ENCODE results near the gene TMEM214.

TMEM214 gene

DNA sequence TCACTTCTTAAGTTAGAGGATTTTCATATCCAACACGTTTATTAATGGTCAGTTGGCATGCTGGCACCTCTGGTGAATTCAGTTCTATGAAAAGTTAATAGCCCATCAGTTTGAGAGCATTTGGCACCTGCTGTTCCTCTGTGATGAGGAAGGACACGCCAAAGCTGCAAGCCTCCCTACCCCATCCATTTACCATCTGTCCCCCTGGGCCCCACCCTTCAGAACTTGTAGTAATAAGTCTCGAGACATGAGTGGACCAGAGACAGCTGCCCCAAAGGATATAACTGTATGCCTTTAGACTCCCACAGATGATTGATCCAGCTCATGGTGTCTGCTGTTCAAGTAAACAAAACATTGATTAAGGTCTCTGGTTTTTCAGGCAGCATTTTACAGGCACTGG lies 32.4 kb downstream of the TMEM214 start:
- H3K27ac ChIP-seq (ENCODE audit: insufficient read depth, low read length, poor library complexity, severe bottlenecking): no peak overlapping the region
- no peaks in the 10 kb centered on the region for H3K9me3 ChIP-seq (ENCODE audit: control insufficient read depth, low read length)
- no peak overlapping the region for H3K4me3 ChIP-seq (ENCODE audit: insufficient read depth, low read depth, low read length, poor library complexity, severe bottlenecking)
- DNase-seq: no peak
- peaks cover 16% of the 10 kb centered on the region for H3K36me3 ChIP-seq (ENCODE audit: control insufficient read depth, insufficient read depth, low read length)
- H3K4me1 ChIP-seq (ENCODE audit: control insufficient read depth, insufficient read depth, low read length, poor library complexity, severe bottlenecking): peaks cover 6% of the 10 kb centered on the region
- H3K27me3 ChIP-seq (replicated peaks; ENCODE audit: control insufficient read depth, insufficient read depth, low read length, poor library complexity, severe bottlenecking): no peaks in the 10 kb centered on the region

DNA sequence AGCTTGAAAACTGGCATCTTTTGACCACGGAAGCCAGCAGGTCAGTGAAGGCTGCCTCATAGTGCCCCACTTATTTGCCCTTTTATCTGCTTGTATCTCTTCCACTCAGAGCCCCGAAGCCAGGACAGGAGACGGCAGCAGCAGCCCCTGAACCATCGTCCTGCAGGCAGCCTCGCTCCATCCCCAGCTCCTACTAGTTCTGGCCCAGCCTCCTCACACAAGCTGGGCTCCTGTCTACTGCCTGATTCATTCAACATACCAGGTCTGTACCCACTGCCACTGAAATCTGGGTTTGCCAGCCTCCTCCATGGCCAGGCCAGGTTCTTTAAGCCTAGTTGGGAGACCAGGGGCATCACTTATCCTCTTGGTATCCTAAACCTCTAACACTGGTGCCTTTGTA lies 34.6 kb downstream of the TMEM214 start:
- H3K36me3 ChIP-seq (ENCODE audit: control insufficient read depth, insufficient read depth, low read length): peaks cover 16% of the 10 kb centered on the region
- no peaks in the 10 kb centered on the region for H3K9me3 ChIP-seq (ENCODE audit: control insufficient read depth, low read length)
- peaks cover 20% of the 10 kb centered on the region for H3K4me1 ChIP-seq (ENCODE audit: control insufficient read depth, insufficient read depth, low read length, poor library complexity, severe bottlenecking)
- no peak overlapping the region for H3K4me3 ChIP-seq (ENCODE audit: insufficient read depth, low read depth, low read length, poor library complexity, severe bottlenecking)
- H3K27me3 ChIP-seq (replicated peaks; ENCODE audit: control insufficient read depth, insufficient read depth, low read length, poor library complexity, severe bottlenecking): no peaks in the 10 kb centered on the region
- DNase-seq: no peak
- H3K27ac ChIP-seq (ENCODE audit: insufficient read depth, low read length, poor library complexity, severe bottlenecking): no peak overlapping the region

DNA sequence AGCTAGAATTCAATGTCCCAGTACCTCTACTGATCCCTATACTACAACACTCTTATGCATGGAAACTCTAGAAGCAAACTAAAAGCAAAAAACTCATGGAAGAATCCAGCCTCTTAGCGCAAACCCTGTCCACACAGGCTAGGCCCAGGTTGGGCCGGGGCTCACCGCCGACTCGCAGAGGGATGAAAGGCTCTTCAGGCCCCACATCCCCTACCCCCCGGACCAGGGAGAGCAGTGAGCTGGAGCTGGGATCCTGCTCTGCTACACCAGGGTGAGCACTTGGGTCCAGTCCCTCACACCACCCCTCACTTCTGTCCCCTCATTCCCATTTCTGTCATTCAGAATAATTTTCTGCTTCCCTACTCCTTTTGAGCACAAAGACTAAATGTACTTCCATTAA lies 36.7 kb downstream of the TMEM214 start:
- DNase-seq: no peak
- Histone ChIP-seq H3K4me3 (ENCODE audit: insufficient read depth, low read depth, low read length, poor library complexity, severe bottlenecking) (no peak overlapping the region), H3K27me3 (replicated peaks; ENCODE audit: control insufficient read depth, insufficient read depth, low read length, poor library complexity, severe bottlenecking) (no peaks in the 10 kb centered on the region), H3K27ac (ENCODE audit: insufficient read depth, low read length, poor library complexity, severe bottlenecking) (no peak overlapping the region), H3K9me3 (ENCODE audit: control insufficient read depth, low read length) (no peaks in the 10 kb centered on the region), H3K4me1 (ENCODE audit: control insufficient read depth, insufficient read depth, low read length, poor library complexity, severe bottlenecking) (peaks cover 21% of the 10 kb centered on the region), H3K36me3 (ENCODE audit: control insufficient read depth, insufficient read depth, low read length) (peaks cover 16% of the 10 kb centered on the region)

- Histone ChIP-seq H3K27me3 (replicated peaks; ENCODE audit: control insufficient read depth, insufficient read depth, low read length, poor library complexity, severe bottlenecking) (no peaks in the 10 kb centered on the region), H3K4me1 (ENCODE audit: control insufficient read depth, insufficient read depth, low read length, poor library complexity, severe bottlenecking) (peaks cover 27% of the 10 kb centered on the region), H3K9me3 (ENCODE audit: control insufficient read depth, low read length) (no peaks in the 10 kb centered on the region), H3K36me3 (ENCODE audit: control insufficient read depth, insufficient read depth, low read length) (peaks cover 16% of the 10 kb centered on the region), H3K4me3 (ENCODE audit: insufficient read depth, low read depth, low read length, poor library complexity, severe bottlenecking) (peak overlapping the region; percentile 77), H3K27ac (ENCODE audit: insufficient read depth, low read length, poor library complexity, severe bottlenecking) (peak overlapping the region; percentile 94)
- no peak for DNase-seq
Measured at GRCh38 chr2:27069961-27070618, 37.3 kb downstream of the TMEM214 start.

DNA sequence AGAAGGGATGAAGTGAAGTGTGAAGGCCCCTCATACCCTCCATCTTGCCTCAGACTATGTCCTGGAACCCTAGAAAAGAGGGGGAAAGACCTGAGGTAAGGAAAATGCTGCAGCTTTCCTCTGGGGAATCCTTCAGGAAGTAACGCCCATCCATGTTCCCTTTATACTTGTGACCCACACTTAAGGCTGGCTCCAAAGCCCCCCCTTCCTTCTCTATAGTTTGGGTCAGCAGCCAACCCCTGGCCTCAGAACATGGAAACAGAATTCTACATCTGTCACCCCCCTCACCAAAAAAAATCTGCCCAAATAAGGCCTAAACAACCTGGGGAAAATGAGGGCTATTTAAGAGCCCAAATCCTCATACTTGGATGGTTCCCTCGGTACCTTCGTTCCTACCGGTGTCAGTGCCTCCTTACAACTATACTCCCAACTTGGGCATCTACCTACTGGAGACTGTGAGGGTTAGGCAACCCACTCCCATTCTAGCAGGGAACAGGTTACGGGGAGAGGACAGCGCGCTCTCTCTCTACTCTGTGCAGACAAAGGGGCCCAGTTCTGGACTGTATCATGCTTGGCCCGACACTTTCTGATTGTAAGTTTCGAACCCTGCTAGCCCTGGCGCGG lies 38.0 kb downstream of the TMEM214 start:
- Histone ChIP-seq H3K27ac (ENCODE audit: insufficient read depth, low read length, poor library complexity, severe bottlenecking) (peak overlapping the region; percentile 94), H3K36me3 (ENCODE audit: control insufficient read depth, insufficient read depth, low read length) (peaks cover 16% of the 10 kb centered on the region), H3K27me3 (replicated peaks; ENCODE audit: control insufficient read depth, insufficient read depth, low read length, poor library complexity, severe bottlenecking) (no peaks in the 10 kb centered on the region), H3K4me1 (ENCODE audit: control insufficient read depth, insufficient read depth, low read length, poor library complexity, severe bottlenecking) (peaks cover 31% of the 10 kb centered on the region), H3K4me3 (ENCODE audit: insufficient read depth, low read depth, low read length, poor library complexity, severe bottlenecking) (peak overlapping the region; percentile 77), H3K9me3 (ENCODE audit: control insufficient read depth, low read length) (no peaks in the 10 kb centered on the region)
- DNase-seq: no peak

- H3K27ac ChIP-seq (ENCODE audit: insufficient read depth, low read length, poor library complexity, severe bottlenecking): peak within 1 kb of the TSS; percentile 94
- no peaks in the 10 kb centered on the region for H3K27me3 ChIP-seq (replicated peaks; ENCODE audit: control insufficient read depth, insufficient read depth, low read length, poor library complexity, severe bottlenecking)
- DNase-seq: peak; percentile 79 to 85 (median 84)
- no peaks in the 10 kb centered on the region for H3K9me3 ChIP-seq (ENCODE audit: control insufficient read depth, low read length)
- H3K36me3 ChIP-seq (ENCODE audit: control insufficient read depth, insufficient read depth, low read length): peaks cover 16% of the 10 kb centered on the region
- peak within 1 kb of the TSS; percentile 77 for H3K4me3 ChIP-seq (ENCODE audit: insufficient read depth, low read depth, low read length, poor library complexity, severe bottlenecking)
- H3K4me1 ChIP-seq (ENCODE audit: control insufficient read depth, insufficient read depth, low read length, poor library complexity, severe bottlenecking): peaks cover 31% of the 10 kb centered on the region
Measured at GRCh38 chr2:27071277-27071989, 38.7 kb downstream of the TMEM214 start, which contains the start of gene OST4. Gene OST4 (minus strand): TSS chr2:27071654.

DNA sequence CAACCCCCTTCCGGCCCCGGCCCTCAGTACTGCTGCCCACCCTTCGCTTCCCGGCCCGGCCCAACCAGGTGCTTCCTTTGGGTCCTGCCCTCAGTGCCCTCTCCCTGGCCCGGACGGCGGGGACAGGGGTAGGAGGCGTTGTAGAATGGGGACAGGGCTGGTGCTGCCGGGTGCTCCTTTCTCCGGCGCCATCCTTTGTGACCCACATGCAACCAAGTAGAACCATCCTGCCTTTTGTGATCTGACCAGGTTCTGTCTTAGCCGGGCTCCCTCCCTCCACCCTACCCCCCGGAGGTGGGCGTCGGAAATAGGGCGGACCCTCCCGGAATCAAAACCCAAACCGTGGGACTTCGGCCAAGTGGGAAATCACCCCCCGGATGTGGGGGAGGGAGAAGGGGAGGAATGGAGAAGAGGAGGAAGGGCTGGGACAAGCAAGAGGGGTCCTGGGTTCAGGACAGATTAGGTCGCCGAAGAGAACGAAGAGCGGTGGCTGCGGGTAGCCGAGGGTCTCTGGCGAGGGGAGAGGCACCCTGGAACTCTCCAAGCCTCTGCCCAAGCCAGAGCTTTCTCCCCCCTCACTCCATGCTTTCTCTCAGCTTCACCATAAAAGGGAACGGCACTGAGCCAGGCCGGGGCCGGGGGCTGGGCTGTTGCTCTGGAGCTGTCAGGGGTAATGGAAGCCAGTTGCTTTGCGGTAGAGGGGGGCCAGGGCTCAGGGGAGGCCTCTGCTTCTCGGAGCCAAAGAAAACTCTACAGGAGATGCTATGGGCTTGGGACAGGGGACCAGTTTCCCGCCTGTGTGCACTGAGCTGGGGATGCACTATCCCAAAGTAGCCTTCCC lies 39.4 kb downstream of the TMEM214 start:
- H3K4me3 ChIP-seq (ENCODE audit: insufficient read depth, low read depth, low read length, poor library complexity, severe bottlenecking): peak overlapping the region; percentile 77
- H3K9me3 ChIP-seq (ENCODE audit: control insufficient read depth, low read length): no peaks in the 10 kb centered on the region
- peaks cover 31% of the 10 kb centered on the region for H3K4me1 ChIP-seq (ENCODE audit: control insufficient read depth, insufficient read depth, low read length, poor library complexity, severe bottlenecking)
- H3K36me3 ChIP-seq (ENCODE audit: control insufficient read depth, insufficient read depth, low read length): peaks cover 16% of the 10 kb centered on the region
- H3K27ac ChIP-seq (ENCODE audit: insufficient read depth, low read length, poor library complexity, severe bottlenecking): peak overlapping the region; percentile 94
- DNase-seq: peak in 1 of 3 donors; percentile 7
- H3K27me3 ChIP-seq (replicated peaks; ENCODE audit: control insufficient read depth, insufficient read depth, low read length, poor library complexity, severe bottlenecking): no peaks in the 10 kb centered on the region

DNA sequence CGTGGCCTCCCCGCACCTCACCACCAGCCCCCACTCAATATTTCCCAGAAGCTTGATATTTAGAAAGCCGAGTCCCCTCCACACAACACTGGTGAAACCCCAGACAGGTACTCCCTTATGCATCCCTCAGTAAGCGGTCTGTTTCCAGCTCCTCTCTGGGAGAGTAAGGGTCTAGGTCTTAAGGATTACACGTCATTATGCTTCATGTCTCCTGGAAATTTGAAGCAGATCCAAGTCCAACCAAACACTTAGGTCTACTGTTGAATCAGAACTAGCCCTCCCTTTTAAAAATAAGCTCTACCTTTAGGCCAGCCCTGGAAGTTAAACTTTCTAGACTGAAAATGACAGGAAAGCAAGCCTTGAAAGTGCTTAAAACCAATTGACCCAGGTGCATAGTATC lies 40.2 kb downstream of the TMEM214 start:
- peaks cover 10% of the 10 kb centered on the region for H3K36me3 ChIP-seq (ENCODE audit: control insufficient read depth, insufficient read depth, low read length)
- no peak overlapping the region for H3K27ac ChIP-seq (ENCODE audit: insufficient read depth, low read length, poor library complexity, severe bottlenecking)
- H3K27me3 ChIP-seq (replicated peaks; ENCODE audit: control insufficient read depth, insufficient read depth, low read length, poor library complexity, severe bottlenecking): no peaks in the 10 kb centered on the region
- H3K9me3 ChIP-seq (ENCODE audit: control insufficient read depth, low read length): no peaks in the 10 kb centered on the region
- H3K4me1 ChIP-seq (ENCODE audit: control insufficient read depth, insufficient read depth, low read length, poor library complexity, severe bottlenecking): peaks cover 31% of the 10 kb centered on the region
- no peak overlapping the region for H3K4me3 ChIP-seq (ENCODE audit: insufficient read depth, low read depth, low read length, poor library complexity, severe bottlenecking)
- no peak for DNase-seq

DNA sequence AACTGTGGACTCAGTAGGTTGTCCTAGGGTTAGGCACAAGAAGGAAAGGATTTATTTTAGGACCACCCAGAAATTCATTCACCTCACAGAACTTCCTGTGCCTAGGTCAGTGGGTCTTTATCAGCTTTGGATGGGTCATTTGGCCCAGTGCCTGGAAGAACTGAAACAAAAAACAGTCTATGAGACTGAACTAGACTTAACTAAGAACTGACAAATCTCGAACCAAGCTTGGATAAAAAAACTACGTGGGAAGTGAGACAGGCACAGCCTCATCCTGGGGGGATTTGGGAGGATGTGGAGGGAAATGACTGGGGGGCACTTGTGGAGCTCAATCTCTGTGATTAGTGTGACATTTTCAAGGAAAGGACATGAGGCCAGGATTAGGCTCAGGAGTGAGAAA lies 41.0 kb downstream of the TMEM214 start:
- DNase-seq: no peak
- no peak overlapping the region for H3K4me3 ChIP-seq (ENCODE audit: insufficient read depth, low read depth, low read length, poor library complexity, severe bottlenecking)
- H3K4me1 ChIP-seq (ENCODE audit: control insufficient read depth, insufficient read depth, low read length, poor library complexity, severe bottlenecking): peaks cover 31% of the 10 kb centered on the region
- H3K36me3 ChIP-seq (ENCODE audit: control insufficient read depth, insufficient read depth, low read length): peaks cover 8% of the 10 kb centered on the region
- no peaks in the 10 kb centered on the region for H3K27me3 ChIP-seq (replicated peaks; ENCODE audit: control insufficient read depth, insufficient read depth, low read length, poor library complexity, severe bottlenecking)
- no peaks in the 10 kb centered on the region for H3K9me3 ChIP-seq (ENCODE audit: control insufficient read depth, low read length)
- H3K27ac ChIP-seq (ENCODE audit: insufficient read depth, low read length, poor library complexity, severe bottlenecking): no peak overlapping the region

All from effector memory CD4-positive, alpha-beta T cell (primary cell).